Muscle of back (tissue), 13 donors: ENCODE results near the gene CD180. TPM values are rescaled to one million over a fixed set of nuclear protein-coding genes. Genes with fewer than 3 reads are reported as not detected.

Experiments used
- DNase-seq, 3 donors: peaks; one replicate each; pipeline versions ENCODE4 v3.0.0 to v3.0.0-alpha.2; 2013
- long read RNA-seq, 9 donors: transcript quantifications; one replicate each; lab custom pipeline, GENCODE V29; 2026
- polyA plus RNA-seq, 10 donors: library from polyadenylated mRNA; unstranded; fragments of 120-200 nt; gene quantifications; one replicate each; pipeline ENCODE4 v1.2.1, GENCODE V29; 2013; ENCODE audit not compliant: insufficient read length in 10 of 10

CD180 gene
- 1 to 10 TPM in 6 of 10 donors, under 1 TPM in 4; 0.70 to 1.4 (median 1.1) TPM for polyA plus RNA-seq
- long read RNA-seq, donor 1, result 0 reads
- long read RNA-seq, donor 2, result 0 reads
- long read RNA-seq, donor 3, result 0 reads
- long read RNA-seq, donor 4, full-length matches to known transcripts, result 1 of 1 reads
- long read RNA-seq, donor 4, partial matches to known transcripts, result 0 of 1 reads
- long read RNA-seq, donor 4, other reads (novel, unspliced or antisense), result 0 of 1 reads
- long read RNA-seq, donor 5, result 0 reads
- long read RNA-seq, donor 6, full-length matches to known transcripts, result 1 of 1 reads
- long read RNA-seq, donor 6, partial matches to known transcripts, result 0 of 1 reads
- long read RNA-seq, donor 6, other reads (novel, unspliced or antisense), result 0 of 1 reads
- long read RNA-seq, donor 7, full-length matches to known transcripts, result 1 of 1 reads
- long read RNA-seq, donor 7, partial matches to known transcripts, result 0 of 1 reads
- long read RNA-seq, donor 7, other reads (novel, unspliced or antisense), result 0 of 1 reads
- long read RNA-seq, donor 8, result 0 reads
- long read RNA-seq, donor 9, result 0 reads

DNA sequence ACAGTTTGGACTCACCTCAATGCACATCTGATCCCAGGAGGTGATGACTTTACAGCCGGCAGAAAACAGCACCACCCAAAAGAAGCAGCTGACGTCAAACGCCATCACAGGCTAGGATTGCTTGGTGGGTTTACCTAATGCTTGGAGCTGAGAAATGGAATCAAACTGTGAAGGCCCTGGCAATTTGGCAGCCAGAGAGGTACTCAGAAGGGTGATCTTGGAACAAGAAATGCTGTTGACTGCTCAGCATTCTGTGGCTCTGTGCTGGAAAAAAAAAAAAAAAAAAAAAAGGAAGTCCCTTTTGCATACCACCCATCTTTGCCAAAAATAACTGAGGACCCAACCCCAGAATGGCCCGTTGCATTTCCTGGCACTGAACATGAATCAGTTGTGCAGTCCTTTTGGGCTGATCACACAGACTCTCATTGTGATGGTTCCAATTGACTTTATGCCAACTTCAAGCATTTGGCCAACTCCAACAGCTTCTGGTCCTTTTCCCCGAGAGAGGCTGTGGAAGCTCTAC, at the start of gene CD180:
Gene CD180 (minus strand): TSS at position 263 of the 523 bp plus-strand sequence. CDS start 158 bp downstream, at position 105.
- DNase-seq, result peak in 1 of 3 donors; percentile 49

DNA sequence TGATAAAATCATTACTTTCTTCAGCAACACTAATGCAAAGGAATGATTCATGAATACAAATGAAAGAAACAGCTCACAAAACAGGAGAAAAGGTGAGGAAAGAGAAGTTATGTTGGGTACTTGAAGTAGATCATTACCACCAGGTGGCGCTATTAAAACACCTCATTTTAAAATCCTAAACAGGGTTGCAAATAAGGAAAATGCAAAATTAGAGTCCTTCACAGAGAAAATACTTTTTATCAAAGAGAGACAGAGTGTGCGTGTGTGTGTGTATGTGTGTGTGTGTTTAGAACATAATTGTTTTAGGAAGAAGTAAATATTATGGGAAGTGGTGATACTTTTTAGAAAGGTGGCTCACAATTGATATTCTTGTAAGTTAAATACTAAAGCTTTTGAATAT, 49.5 kb upstream of the CD180 start:
- DNase-seq, result peak; percentile 76 to 89 (median 86)

GRCh38 chr5:67245259-67245846, 48.8 kb upstream of the CD180 start:
- DNase-seq, result no peak

DNA sequence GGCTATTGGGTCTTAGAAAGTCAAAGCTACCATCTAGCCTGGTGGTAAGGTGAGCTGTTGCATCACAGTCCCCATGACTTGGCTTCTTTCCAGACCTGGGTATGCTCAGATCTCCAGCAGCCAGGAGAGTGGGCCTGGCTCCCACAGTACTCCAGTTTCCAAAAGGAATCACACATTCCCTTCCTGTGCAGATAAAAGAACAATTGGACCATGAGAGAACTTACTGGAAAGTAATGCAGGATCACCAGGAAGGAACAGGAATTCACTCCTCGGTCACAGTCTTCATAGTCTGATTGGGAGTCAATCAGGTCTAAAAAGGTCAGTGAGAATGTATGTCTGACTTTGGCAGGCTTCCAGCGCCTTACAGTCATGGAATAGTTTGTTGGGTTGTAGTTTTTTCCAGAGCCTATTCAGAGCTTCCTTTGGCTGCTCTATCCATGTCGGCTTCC, 47.8 kb upstream of the CD180 start:
- DNase-seq, result peak in 1 of 3 donors; percentile 48

GRCh38 chr5:67243944-67244343, 47.3 kb upstream of the CD180 start:
- DNase-seq, result no peak

GRCh38 chr5:67243349-67243748, 46.8 kb upstream of the CD180 start:
- peak in 1 of 3 donors; percentile 58 for DNase-seq

DNA sequence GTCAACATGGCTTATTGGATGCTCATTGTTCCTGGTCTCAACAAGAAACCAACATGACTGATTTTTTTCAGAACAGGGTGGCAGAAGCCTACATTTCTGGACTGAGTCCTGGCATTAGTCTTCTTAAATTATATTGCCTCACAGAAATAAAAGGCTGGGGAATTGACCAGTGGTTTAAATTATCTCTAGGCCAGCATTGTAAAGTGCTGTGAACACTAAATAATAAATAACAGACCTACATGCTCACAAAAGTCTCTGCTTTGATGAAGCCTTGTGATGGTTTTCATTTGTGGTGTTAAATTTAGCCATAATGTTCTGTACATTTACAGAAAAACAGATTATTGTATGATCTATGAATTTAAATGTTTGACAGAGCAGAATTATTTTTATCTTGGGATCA, 44.7 kb upstream of the CD180 start:
- no peak for DNase-seq

DNA sequence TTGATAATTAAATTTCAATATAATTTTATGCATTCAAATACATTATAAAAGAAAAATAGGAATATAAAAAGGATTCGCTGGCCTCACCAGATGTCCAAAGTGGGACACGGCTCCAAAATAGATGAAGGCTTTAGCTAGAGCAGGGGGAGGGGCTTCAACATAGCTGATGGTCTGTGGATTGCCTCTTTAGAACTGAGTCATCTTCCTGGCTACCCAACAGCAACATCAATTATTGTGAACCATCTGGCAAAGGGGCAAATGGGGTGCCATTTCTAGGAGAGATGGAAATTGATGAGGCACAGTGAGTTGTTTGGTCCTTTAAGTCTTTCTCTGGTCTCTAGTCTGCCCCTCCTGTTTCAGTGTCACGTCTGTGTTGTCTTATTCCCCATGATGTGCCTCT, 44.2 kb upstream of the CD180 start:
- no peak for DNase-seq

DNA sequence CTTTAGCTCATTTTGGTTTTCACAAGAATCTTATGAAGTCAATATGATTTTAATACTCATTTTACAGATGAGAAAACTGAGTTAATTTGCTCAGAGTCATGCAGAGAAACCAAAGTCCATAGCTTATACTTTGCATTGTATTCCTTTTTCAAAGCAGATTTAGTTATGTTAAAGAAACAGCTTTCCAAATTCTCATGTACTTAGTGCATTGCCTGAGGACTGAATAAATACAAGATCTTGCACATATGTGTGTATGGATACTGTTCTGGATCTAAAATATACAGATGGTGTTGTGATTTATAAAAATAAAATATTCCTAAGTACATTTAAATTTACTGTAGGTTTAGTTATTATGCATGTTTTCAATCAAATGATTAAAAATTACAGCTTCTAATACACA, 43.5 kb upstream of the CD180 start:
- DNase-seq, result no peak

DNA sequence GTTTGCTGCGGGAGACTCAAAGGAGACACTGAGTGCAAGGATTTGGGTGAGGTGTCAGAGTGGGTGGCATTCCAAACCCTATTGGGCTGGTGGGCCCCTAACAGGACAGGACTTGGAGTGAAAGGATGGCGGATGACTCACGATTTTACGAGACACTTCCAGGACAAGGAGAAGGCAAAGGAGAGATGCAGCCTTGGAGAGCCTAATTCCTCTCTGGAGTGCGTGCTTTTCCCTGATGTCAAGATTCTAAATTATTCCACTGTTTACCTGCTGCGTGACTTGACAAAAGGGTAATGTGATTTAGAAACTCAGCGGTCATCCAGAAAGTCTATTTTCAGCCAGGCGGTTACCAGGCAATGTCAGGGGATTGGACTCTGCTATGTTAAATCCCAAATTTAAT, 41.6 kb upstream of the CD180 start:
- DNase-seq, result no peak

GRCh38 chr5:67235399-67236110, 39.0 kb upstream of the CD180 start:
- DNase-seq, result peak in 1 of 3 donors; percentile 19

GRCh38 chr5:67234671-67235176, 38.1 kb upstream of the CD180 start:
- peak; percentile 68 to 85 (median 85) for DNase-seq

DNA sequence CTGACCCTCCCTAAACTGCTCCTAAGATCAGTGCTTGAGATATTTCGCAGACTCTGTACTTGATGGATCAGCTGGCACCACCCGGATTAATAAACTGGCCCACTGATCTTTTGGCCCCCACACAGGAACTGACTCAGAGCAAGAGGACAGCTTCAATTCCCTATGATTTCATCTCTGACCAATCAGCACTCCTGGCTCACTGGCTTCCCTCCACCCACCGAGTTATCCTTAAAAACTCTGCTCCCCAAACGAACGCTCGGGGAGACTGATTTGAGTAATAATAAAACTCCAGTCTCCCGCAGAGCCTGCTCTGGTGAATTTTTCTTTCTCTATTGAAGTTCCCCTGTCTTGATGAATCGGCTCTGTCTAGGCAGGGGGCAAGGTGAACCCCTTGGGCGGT, 36.5 kb upstream of the CD180 start:
- DNase-seq, result no peak

DNA sequence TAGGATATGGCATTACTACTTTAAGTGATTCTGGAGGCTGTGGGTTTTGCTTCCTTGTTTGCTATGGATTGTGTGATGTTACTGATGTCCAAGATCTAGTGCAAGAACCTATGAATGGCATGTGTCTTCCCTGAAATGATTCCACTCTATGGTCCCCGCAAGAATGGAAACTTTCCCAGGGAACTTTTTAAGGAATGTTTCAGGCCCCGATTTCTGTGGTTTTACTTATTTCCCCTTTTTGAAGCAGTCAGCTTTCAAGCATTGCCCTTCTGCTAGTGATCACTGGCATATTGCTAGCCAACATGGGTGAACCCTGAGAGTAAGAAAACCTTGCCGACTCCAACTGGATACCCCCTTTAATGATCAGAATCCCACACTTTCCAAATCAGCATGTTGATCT, 26.6 kb upstream of the CD180 start:
- DNase-seq, result no peak

GRCh38 chr5:67222243-67223025, 25.8 kb upstream of the CD180 start:
- DNase-seq, result no peak

DNA sequence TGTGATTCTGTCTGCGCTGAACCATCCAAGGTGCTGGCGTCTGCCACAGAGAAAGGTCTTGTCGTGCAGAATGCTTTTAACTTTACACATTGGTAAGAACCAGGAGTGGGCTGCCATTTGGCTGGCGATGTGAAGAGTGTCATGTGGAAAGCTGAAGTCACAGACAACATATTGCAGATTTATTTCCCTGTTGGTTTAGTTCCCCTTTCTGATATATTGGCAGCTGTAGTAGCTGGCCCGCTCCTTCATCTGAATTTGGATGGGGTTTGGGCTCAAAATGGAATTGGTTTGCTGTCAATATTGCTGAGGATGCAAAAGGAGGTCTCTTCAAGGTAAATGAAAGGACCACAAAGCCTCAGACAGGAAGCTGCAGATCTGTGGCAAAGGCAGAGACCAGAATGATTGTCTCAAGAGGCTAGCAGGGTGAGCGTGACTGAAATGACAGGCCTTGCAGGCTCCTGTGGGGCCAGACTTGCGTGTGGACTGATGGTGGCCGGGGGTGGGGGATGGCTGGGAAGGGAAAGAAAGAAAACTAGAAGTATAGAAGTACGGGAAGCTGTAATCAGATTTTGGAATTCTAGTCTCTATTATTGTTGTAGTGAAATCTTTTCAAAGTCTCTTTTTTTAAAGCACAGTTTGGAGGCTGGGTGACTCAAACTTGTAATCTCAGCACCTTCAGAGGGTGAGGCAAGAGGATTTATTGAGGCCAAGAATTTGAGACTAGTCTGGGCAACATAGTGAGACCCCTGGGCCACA, 25.1 kb upstream of the CD180 start:
- DNase-seq, result peak in 1 of 3 donors; percentile 30

DNA sequence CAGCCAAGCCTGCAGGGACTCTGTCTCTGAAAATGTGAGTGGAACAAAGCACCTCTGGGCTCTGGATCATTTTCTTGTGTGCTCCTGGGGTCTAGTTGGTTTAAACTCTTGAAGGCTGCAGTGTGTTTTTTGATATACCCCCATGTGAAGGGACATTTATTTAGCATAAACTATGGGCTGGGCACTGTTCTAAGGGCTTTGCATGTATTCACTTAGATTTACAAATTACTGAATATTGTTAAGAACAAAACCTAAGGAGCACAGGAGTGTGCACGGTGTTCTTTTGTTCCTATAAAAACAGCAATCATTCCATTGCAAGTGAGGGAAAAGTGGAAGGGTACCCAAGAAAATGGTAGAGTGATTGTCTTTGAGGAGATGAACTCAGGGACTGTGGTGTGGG, 20.0 kb upstream of the CD180 start:
- DNase-seq, result no peak

DNA sequence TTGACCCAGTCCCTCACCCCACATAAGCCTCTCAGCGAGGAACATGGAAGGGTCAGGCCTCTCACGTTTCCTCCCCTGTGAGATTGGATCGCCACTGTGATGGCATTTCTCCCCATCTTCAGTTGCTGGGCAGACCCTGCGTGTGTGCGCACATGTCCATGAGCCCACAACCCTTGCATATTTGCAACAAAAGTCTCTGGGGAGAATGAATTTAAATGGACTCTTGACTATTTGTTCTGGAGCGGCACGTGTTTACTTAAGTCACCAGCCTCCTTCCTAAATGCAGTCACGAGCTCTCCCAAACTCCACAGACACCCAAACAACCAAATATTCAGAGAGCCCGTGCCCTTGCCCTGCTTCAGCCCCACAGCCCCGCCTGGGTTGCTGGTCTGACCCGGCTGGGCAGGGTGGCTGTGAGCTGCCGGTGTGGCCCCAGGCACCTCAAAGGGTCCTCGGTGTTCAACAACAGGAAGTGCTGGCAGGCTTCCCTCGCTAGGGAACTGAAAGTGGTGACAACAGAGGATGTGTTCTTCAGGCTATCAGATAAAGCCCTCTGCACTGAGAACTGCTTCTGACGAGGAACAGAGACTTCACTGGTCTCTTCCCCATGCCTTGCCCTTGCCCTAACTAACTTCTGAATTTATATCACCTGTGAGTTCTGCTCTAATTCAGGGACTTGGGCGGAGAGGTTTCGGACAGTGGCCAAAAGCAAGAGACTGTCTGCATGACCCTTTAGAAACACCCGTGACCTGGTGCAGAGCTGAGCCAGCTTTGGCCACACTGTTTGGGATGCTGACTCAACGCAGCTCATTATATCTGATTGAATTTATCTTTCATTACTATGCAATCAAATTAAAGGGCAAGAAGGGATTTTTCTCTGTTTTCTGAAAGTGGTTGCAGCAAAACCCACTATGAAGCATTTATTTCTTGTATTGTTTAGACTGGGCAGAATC, 19.2 kb upstream of the CD180 start:
- DNase-seq, result peak in 1 of 3 donors; percentile 73
